ENCODE data around the gene CBLB. TPM values are rescaled to one million over a fixed set of nuclear protein-coding genes. Genes with fewer than 3 reads are reported as not detected.

CBLB gene
- total RNA-seq, 2 experiments from 2014 or later: 72.8 to 78.9 TPM

DNA sequence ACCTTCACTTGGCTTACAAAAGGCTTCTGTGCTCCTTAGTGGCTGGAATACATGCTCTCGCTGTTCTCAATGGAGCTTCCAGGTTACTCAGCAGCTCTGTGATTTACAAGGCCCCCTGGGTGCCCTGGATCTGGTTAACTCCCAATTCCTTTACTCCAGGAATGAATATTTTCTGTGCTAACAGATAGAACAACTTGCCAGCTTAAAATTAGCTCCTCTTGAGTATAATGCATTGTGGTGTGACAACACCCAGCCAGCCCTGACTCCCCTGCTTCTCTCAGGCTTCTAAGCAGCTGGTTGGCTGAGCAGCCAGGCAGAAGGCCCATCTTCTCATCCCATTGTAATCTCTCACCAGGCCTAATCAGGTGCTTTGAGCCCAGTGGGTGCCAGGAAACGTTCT is 255.7 kb downstream of the CBLB start:
- H3K27me3 Mint-ChIP-seq (ENCODE audit: low read depth): no peaks in the 10 kb centered on the region
- no peak overlapping the region for H3K4me3 Mint-ChIP-seq
- DNase-seq: no peak
- H3K36me3 Mint-ChIP-seq (ENCODE audit: low read depth): no peaks in the 10 kb centered on the region
- intact Hi-C loops (cut with micrococcal nuclease): no loop called here
- no peak overlapping the region for H3K27ac Mint-ChIP-seq
- CTCF ChIA-PET: no interaction called here
- no peaks in the 10 kb centered on the region for H3K4me1 Mint-ChIP-seq (ENCODE audit: low read depth)
- no peaks in the 10 kb centered on the region for H3K9me3 Mint-ChIP-seq

GRCh38 chr3:105611304-105612192 is 257.3 kb downstream of the CBLB start:
- no peak for DNase-seq
- no peaks in the 10 kb centered on the region for H3K27me3 Mint-ChIP-seq (ENCODE audit: low read depth)
- no peak overlapping the region for H3K27ac Mint-ChIP-seq
- H3K4me1 Mint-ChIP-seq (ENCODE audit: low read depth): no peaks in the 10 kb centered on the region
- H3K4me3 Mint-ChIP-seq: no peak overlapping the region
- no peaks in the 10 kb centered on the region for H3K36me3 Mint-ChIP-seq (ENCODE audit: low read depth)
- H3K9me3 Mint-ChIP-seq: no peaks in the 10 kb centered on the region
- intact Hi-C loops (cut with micrococcal nuclease): no loop called here
- CTCF ChIA-PET: no interaction called here

DNA sequence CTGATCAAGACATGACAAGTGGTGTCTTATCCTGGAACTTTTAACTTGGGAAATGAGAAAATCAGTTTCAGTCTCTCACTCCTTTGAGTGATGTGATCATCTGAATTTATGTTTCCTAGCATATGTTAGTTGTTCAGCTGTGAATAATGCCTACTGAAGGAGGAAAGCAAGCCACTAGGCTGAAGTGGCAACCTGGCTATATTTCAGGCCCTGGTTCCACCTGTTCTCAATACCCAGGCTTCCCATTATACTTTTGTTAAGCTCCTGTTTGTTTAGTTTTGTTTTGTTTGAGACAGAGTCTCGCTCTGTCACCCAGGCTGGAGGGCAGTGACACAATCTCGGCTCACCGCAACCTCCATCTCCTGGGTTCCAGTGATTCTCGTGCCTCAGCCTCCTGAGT is 258.3 kb downstream of the CBLB start:
- no peak overlapping the region for H3K4me3 Mint-ChIP-seq
- H3K27ac Mint-ChIP-seq: no peak overlapping the region
- intact Hi-C loops (cut with micrococcal nuclease): no loop called here
- no peaks in the 10 kb centered on the region for H3K27me3 Mint-ChIP-seq (ENCODE audit: low read depth)
- DNase-seq: no peak
- H3K4me1 Mint-ChIP-seq (ENCODE audit: low read depth): no peaks in the 10 kb centered on the region
- CTCF ChIA-PET: no interaction called here
- H3K9me3 Mint-ChIP-seq: no peaks in the 10 kb centered on the region
- no peaks in the 10 kb centered on the region for H3K36me3 Mint-ChIP-seq (ENCODE audit: low read depth)

DNA sequence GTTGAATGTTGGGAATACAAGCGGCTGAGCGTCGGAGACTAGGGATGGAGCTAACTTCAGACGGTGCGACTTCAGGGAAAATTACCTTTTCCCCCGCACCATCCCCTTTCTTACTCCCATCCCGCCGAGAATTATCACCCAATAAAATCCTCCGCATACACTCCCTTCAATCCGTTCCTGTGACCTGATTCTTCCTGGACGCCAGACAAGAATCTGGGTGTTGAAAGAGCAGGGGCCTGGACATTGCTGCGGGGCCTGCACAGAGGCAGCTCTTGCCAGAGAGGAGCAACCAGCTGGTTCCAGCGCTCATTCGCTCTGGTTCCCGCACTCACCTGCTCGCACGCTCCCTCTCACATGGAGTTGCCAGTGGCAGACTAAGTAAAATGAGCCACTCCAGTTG is 260.2 kb downstream of the CBLB start:
- Mint-ChIP-seq H3K27ac (no peak overlapping the region), H3K36me3 (ENCODE audit: low read depth) (no peaks in the 10 kb centered on the region), H3K4me1 (ENCODE audit: low read depth) (no peaks in the 10 kb centered on the region), H3K9me3 (no peaks in the 10 kb centered on the region), H3K4me3 (no peak overlapping the region), H3K27me3 (ENCODE audit: low read depth) (no peaks in the 10 kb centered on the region)
- intact Hi-C loops (cut with micrococcal nuclease): no loop called here
- CTCF ChIA-PET: no interaction called here
- DNase-seq: no peak

DNA sequence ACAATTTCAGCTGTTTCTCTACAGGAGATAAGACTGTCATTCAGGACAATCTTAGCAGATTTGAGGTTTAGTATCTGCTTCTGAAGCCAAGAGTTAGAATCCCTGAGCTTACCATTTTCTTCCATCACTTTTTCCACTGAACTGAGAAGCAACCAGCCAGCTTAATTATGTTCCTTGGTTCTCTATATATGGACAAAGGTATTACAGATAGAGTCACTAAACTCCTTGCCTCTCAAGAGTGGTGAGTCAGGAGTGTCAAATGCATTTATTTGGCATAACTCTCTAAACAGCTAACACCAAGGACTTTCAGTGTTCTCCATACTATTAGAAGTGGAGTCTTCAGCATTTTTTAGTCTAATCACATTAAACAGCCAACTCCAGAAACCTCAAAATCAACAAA is 262.8 kb downstream of the CBLB start:
- Mint-ChIP-seq H3K4me1 (ENCODE audit: low read depth) (no peaks in the 10 kb centered on the region), H3K27ac (no peak overlapping the region), H3K9me3 (no peaks in the 10 kb centered on the region), H3K4me3 (no peak overlapping the region), H3K36me3 (ENCODE audit: low read depth) (no peaks in the 10 kb centered on the region), H3K27me3 (ENCODE audit: low read depth) (no peaks in the 10 kb centered on the region)
- no peak for DNase-seq
- CTCF ChIA-PET: no interaction called here
- intact Hi-C loops (cut with micrococcal nuclease): no loop called here

Measured in activated naive CD4-positive, alpha-beta T cell treated with anti-CD3 and anti-CD28 coated beads for 36 hours (primary cell).